ENCODE measurements around the gene CYP24A1.

Gene CYP24A1

GRCh38 chr20:54201268-54201846 is 27.6 kb upstream of the CYP24A1 start:
- no peak for DNase-seq (ENCODE audit: low spot score)

GRCh38 chr20:54200487-54201267 is 26.9 kb upstream of the CYP24A1 start:
- DNase-seq (ENCODE audit: low spot score) = peak; percentile 67

GRCh38 chr20:54199721-54200176 is 26.0 kb upstream of the CYP24A1 start:
- DNase-seq (ENCODE audit: low spot score) = peak; percentile 82

DNA sequence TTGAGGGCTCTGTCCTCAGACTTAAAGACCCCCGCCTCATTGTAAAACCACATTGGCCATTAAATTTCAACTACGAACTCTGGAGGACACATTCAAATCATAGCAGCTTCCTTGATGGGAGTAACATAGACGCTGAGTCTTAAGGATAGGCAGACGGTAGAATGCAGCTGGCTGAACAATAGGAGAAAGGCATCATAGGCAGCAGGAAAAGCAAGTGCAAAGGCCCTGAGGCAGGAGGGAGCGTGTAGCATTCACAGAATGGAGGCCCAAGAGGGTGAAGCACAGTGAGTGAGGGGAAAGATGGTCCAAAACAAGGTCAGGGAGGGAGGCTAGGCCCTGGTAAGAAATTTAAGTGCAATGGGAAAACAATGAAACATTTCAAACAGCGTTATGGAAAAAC is 25.5 kb upstream of the CYP24A1 start:
- DNase-seq (ENCODE audit: low spot score) = no peak

DNA sequence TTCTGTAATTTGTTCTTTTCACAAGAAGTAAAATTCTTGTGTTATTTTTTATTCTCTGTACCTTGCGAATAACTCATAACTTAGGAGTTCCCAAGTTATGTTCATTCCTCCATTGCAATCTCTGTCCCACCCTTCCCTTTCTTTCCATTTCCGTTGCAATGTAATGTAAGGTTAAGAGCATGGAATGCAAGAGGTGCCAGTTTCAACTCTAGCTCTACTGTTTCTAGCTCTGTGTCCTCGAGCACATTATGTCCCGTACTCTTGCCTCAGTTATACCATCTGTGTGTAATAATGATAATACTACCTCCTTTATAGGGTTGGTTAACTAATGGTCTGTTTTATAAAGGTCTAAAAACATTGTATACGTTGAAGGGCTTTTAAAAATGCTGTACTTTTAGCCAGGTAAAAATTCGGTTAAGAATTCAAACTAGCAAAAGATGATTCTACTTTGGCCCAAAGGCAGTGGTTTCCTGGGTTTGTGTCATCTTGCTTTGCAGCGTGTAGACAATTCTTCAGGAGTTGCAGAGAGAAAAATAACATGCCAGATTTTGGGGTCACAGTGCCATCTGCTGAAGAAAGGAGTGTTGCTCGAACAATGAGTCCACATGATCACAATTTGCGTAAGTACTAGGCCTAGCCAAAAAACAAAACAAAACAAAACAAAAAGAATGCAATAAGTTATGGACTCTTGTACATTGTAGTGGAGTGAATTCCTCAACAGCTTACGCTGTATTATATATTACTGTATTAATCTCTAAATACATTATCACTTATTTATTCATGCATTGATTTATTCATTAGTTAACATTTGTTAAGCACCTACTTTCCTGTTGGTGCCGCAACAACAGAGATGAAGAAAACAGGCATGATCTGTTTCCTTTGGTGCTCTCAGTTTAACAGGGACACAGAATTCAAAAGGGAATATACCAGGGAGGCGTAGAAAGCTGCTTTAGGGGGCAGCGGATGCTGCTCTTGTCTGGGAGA is 24.1 kb upstream of the CYP24A1 start:
- peak; percentile 21 for DNase-seq (ENCODE audit: low spot score)

DNA sequence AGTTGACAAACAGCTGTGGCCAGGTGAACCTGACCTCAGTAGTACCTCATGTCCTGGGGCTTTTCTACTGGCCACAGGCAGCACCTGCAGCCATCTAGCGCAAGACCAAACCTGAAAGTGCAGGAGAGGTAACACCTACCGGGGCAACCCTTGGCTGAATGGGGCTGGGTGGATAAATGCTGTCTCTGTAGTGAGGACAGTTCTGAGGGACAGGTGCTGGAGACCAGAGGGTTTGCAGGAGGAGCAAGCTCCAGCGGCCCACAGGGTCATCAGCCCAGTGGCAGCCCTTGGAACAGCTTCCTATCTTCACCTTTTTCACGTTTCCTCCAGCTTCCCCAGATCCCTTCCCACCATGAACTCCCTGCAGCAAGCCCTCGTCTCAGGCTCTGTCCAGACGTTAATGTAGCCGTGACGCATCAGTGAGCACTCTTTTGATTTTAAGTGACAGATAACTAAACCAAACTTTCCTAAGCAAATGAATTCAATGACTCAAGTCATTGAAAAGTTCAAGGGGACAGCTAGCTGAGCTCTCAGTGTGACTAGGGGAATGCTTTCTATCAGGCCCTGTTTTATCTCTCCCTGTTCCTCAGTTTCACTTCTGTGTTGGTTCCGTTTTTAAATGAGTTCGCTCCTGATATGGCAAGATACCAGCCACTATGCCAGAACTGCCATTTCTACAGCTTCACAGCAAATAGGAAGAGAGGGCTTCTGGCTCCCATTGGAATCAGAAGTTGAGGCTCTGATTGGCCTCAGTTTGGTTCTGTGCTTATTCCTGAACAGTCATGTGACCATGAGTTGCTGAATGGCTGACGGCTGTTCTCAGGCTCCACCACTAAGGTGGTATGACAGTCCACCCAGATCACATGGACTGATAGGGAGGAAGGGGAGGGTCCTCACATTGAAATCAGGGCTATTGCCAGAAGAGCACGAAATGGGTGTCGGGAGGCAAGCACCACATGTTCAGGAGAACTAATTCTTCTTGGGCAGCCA is 22.0 kb upstream of the CYP24A1 start:
- DNase-seq (ENCODE audit: low spot score) = no peak

DNA sequence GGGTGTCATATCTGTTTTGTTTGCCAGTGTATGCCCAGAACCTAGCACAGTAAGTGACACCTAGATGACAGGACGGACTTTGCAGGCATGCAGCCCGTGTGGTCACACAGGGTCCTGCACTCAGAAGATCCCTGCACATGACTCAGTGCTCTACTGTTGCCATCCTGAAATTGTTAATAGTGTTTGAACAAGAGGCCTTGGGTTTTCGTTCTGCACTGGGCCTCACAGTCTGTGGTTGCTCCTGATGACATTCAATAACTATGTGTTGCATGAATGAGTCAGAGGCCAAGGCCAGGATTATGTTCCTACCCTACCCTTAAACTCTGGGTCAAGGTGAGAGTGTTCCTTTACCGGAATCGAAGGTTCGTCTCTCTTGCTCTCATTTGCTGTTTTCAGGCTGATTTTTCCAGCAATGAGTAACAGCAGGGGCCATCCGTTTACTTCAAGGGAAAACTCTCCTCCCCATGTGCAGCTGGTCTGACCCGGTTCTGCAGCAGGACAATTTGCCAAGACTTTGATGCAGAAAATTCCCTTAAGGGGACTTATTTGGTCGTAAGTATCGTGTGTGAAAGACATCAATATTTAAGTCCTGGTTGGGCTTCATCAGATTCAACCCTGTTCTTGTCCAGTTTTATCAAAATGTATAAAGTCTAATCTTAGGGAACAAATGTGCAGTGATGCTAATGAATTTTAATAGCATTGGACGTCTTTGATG is 21.1 kb upstream of the CYP24A1 start:
- no peak for DNase-seq (ENCODE audit: low spot score)

DNA sequence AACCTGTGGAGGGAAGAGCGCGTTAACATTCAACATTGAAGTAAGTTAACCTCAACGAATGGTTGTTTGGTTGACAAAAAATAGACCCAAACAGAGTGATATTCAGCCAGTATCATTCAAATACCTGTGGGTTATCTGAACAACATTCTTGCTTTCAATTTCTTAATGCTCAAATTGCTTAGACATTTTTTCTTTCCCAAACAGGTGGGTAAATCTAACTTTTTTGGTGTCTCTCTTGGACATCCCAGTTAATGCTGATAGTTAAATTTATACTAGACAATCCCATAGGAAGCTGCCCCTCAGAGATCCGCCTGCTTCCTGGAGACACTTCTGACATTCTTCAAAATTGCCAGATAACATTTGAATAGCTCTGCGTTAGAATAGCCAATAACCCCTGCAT is 20.0 kb upstream of the CYP24A1 start:
- no peak for DNase-seq (ENCODE audit: low spot score)

- no peak for DNase-seq (ENCODE audit: low spot score)
Measured at GRCh38 chr20:54190217-54190616, 16.4 kb upstream of the CYP24A1 start.

DNA sequence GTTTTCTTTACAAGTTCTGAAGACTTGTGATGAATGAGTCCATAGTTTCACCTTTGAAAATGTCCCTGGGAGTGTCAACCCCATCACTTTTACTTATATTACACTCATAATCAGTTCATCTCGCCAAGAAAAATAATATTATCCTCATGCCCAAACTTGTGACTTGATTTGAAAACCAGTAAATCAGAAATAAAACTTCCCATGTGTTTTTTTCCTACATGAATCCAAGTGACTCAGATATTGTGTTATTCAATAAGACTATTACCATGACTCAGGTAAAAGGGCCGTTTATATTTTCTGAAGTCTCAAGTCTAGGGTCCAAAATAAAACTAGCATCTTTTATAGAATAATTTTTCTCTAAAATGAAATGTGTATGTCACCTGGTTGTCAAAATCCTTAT is 15.8 kb upstream of the CYP24A1 start:
- DNase-seq (ENCODE audit: low spot score) = no peak

- DNase-seq (ENCODE audit: low spot score) = no peak
Measured at GRCh38 chr20:54188132-54188849, 14.5 kb upstream of the CYP24A1 start.

DNA sequence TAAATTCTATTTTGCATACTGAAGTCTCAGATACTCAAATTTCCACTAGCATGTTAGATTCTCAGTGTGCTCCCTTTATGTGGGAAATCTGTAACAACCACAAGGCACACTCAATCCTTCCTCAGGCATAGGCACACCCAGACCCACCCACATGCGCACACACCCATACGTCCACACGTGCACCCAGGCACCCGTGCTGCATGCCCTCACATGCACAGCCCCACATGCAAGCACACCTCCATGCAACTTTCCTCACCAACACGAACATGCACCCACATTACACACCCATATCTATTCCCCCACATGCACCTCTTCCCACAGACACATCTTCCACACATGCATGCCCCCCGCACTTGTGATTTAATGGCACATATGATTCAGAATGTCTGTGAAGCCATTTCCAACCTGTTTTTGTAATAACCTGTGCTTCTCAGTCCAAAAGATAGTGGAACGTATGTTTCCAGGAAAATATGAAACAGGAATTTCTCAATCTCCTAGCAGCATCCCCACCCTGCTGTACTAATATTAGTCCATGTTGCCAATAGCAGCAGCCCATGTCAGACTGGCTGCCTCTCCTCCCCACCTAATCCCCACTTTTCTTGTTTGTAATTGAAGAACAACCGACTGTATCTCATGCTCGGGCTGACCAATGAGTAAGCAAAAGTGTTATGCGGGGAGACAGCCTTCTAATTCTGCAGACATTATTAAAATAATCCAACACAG is 11.3 kb upstream of the CYP24A1 start:
- no peak for DNase-seq (ENCODE audit: low spot score)

DNA sequence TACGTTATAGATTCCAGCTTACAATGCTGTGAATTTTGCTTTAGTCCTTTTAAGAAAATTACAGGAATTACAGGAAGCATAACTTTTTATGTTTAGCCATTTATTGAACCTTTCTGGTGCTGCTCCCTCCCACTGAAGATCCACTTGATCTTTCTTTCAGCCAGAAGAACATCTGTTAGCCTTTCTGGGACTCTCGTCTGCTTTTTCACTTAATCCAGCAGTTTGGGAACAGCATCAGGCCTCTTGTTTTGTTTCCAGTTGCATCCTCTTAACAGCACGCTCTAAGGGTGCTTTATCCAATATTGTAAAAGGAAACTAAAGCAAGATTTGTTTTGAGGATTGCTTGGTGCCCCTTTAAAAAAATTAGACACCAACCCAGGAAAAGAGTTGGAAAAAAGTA is 10.3 kb upstream of the CYP24A1 start:
- DNase-seq (ENCODE audit: low spot score) = no peak

DNA sequence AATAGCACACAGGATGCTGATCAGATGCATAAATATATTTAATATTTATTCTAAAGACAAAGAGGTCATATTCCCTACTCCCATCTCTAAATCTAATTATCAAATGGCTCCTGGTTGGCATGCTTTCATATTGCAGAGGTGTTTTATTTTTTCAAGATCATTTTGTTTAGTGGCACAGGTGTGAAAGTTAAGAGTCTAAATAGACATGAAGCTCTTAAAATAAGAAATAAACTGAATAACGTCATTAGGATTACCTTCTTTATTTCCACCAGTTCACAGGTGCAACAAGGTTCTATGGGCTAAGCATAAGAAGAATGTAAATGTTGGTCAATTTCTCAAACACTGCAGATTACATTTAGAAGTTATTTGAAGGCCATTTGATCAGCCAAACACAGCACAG is 7.1 kb upstream of the CYP24A1 start:
- no peak for DNase-seq (ENCODE audit: low spot score)

DNA sequence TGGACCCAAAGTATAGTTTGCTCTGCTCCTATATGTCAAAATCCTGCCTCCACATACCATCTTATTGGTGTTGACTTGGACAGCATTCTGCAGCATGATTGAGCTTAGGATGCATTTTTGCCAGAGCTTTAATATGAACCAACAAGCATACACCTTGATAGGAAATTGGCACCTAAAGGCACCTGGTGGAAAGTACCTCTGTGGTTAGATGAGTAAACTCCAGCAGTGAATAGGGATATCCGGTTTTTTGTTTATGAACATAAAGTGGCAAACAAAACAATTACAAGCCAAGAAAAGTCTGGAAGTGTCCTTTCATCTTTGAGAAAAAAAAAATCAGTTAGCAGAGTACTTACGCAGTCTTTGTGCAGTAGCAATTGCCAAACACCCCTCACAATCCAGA is 6.2 kb upstream of the CYP24A1 start:
- no peak for DNase-seq (ENCODE audit: low spot score)

DNA sequence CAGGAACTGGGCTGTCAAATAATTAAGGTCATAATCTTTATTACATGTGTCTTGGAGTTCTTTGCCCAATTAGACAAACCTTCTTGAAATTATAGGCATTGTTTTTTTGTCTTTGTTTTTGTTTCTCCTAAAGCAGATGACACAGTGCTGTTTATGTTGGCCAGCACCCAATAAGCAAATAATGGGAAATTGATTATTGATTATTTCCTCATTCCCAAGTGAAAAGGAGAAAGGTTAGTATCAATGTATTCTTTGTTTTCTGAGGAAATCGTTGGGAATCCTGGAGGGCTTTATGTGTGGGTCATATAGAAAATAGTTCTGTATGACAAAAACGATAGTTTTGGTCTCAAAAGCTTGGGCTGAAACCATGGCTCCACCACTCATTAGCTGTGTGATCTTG is 4.5 kb upstream of the CYP24A1 start:
- DNase-seq (ENCODE audit: low spot score) = no peak

DNA sequence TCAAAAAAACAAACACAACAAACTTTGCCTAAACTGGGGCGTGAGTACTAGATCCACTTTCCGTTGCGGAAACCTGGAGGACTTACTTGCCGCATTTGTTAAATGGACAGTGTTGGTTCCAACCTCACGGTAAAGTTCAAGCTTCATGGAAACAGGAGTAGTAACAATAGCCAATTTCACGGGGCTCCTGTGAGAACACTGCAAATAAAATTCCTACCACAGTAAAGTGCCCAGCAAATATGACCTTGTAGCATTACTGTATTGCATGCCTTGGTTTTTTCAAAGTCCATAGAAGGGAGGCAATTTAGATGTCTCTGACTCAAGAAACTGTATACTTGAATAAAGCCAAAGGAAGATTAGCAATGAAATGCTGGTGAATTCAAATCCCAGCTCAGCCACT is 3.6 kb upstream of the CYP24A1 start:
- no peak for DNase-seq (ENCODE audit: low spot score)

DNA sequence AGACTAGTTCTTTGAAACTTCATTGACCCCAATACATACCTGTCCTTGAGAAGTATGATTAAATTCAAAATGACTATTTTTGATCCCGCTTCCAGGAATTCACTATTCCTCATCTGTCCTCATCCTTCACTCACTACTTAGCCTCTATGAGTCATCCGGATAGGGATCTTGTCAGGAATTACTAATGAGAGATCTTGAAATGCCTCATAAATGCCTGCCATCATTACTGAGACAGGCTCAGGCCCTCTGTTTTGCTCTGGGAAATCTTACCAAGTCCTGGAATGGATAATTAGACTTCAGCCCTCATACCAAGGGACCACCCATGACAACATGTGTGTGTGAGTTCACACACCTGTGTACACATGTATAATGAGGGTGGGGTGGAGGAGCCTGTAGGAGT is 2.8 kb upstream of the CYP24A1 start:
- no peak for DNase-seq (ENCODE audit: low spot score)

DNA sequence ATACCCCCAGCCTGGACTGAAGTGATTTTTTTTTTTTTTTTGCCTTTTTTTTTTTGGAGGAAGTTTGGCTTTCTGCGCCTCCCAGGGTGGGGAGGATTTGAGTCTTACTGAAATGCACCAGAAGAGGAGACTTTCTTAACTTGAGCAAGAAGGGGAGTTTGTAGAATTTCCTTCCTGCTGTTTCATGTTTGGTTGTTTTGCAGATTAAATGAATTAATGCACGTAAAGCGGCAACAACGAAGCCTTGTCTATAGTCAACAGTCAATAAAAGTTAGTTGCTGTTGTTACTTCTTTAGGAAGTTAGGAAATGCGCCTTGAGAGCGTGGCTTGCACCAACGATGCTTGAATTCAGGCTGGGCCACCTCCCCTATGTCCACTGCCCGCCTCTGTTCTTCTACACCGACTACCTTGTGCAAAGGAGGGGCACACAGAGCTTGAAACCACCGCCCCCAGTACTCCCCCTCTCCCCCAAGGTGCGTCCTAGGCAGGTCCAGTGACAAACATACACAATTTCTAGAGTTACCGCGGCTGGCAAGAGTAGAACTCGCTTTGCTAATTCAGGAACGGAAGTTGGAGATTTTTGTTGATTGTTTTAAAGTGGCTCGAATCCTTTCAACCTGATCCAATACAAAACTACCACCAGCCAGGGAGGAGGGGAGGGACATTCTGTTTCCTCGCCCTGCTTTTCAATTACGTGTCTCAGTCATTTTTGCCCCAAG is 830 bp upstream of the CYP24A1 start:
- DNase-seq (ENCODE audit: low spot score) = no peak
